ENCODE measurements around the gene PSAP. TPM values are rescaled to one million over a fixed set of nuclear protein-coding genes. Genes with fewer than 3 reads are reported as not detected.
A peak's percentile ranks its signal among the peaks of the same experiment; 100 is the strongest.
"Not testable (repeated sequence)": the region's sequence is repeated elsewhere in the genome, so short reads cannot be mapped to it uniquely, and the experiment has no call there.

PSAP gene
- polyA plus RNA-seq, 3 donors, result 3,391 to 8,673 (median 7,346) TPM

DNA sequence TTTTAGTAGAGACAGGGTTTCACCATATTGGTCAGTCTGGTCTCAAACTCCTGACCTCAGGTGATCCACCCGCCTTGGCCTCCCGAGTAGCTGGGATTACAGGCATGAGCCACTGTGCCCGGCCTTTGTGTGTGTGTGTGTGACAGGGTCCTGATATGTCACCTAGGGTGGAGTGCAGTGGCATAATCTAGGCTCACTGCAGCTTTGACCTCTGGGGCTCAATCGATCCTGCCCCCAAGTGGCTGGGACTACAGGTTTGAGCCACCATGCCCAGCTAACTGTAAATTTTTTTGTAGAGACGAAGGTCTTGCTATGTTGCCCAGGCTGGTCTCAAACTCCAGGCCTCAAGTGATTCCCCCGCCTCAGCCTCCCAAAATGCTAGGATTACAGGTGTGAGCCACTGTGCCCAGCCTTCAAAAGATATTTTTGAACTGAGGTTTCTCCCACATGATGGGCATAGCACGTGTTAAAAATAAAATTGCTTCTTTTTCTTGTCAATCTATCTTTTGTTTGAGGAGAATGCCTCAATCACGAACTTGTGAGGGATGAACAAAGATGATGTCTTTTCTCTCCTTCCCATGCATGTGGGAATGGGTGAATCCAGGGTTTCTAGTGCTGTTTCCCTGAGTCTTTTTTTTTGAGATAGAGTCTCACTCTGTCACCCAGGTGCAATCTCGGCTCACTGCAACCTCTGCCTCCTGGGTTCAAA, 30.8 kb upstream of the PSAP start:
- H3K27me3 ChIP-seq (ENCODE audit: control insufficient read depth in 2 of 2, insufficient read depth in 2 of 2, low read length in 2 of 2), result no peaks in the 10 kb centered on the region
- H3K9me3 Mint-ChIP-seq, result no peaks in the 10 kb centered on the region
- H2AFZ ChIP-seq (ENCODE audit: insufficient read depth, low read depth, low read length, poor library complexity, severe bottlenecking), result no peak overlapping the region
- H3K27ac ChIP-seq (ENCODE audit: low read depth in 1 of 2, low read length in 2 of 2), result peak overlapping the region; percentile 43 to 61
- 91% methylated on average over 6 of the region's 9 CpGs for WGBS (ENCODE audit: insufficient coverage)
- peaks cover 58% of the 10 kb centered on the region for H3K4me1 Mint-ChIP-seq
- H3K9me3 ChIP-seq (replicated peaks in 1 of 2; ENCODE audit: control insufficient read depth in 1 of 2, insufficient read depth in 1 of 2, low read length in 2 of 2), result no peaks in the 10 kb centered on the region
- no peaks in the 10 kb centered on the region for H3K36me3 ChIP-seq (replicated peaks in 1 of 2; ENCODE audit: control insufficient read depth in 1 of 2, insufficient read depth in 2 of 2, low read length in 2 of 2)
- TF ChIP-seq, protein P1, sequence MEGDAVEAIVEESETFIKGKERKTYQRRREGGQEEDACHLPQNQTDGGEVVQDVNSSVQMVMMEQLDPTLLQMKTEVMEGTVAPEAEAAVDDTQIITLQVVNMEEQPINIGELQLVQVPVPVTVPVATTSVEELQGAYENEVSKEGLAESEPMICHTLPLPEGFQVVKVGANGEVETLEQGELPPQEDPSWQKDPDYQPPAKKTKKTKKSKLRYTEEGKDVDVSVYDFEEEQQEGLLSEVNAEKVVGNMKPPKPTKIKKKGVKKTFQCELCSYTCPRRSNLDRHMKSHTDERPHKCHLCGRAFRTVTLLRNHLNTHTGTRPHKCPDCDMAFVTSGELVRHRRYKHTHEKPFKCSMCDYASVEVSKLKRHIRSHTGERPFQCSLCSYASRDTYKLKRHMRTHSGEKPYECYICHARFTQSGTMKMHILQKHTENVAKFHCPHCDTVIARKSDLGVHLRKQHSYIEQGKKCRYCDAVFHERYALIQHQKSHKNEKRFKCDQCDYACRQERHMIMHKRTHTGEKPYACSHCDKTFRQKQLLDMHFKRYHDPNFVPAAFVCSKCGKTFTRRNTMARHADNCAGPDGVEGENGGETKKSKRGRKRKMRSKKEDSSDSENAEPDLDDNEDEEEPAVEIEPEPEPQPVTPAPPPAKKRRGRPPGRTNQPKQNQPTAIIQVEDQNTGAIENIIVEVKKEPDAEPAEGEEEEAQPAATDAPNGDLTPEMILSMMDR (IDR thresholded peaks at IDR 0.05), result no peak
- H3K27ac Mint-ChIP-seq, result peak overlapping the region in 6 of 7 donors; percentile 65 to 90 (median 81)
- peaks cover 0 to 4% (median 0%) of the 10 kb centered on the region in 3 donors for H3K27me3 Mint-ChIP-seq (ENCODE audit: low read depth in 3 of 3)
- no peaks in the 10 kb centered on the region for H3K79me2 ChIP-seq (ENCODE audit: insufficient read depth, low read length)
- no peak overlapping the region for H3K9ac ChIP-seq (ENCODE audit: insufficient read depth, low read length, poor library complexity, severe bottlenecking)
- no peak for DNase-seq
- no peak overlapping the region for H3K4me3 Mint-ChIP-seq
- intact Hi-C loops (cut with micrococcal nuclease), result no loop called here
- no peak overlapping the region for H3K4me3 ChIP-seq (replicated peaks in 1 of 3; ENCODE audit: low read depth in 2 of 3, low read length in 3 of 3)
- H3K36me3 Mint-ChIP-seq, result no peaks in the 10 kb centered on the region
- no peak overlapping the region for H3K4me2 ChIP-seq (replicated peaks; ENCODE audit: extremely low read depth, low read length, poor library complexity, severe bottlenecking)
- no peaks in the 10 kb centered on the region for H4K20me1 ChIP-seq (ENCODE audit: insufficient read depth, low read length)
- H3K4me1 ChIP-seq (ENCODE audit: control insufficient read depth in 1 of 2, insufficient read depth in 2 of 2, low read length in 2 of 2), result peaks cover 56 to 80% of the 10 kb centered on the region in 2 donors

DNA sequence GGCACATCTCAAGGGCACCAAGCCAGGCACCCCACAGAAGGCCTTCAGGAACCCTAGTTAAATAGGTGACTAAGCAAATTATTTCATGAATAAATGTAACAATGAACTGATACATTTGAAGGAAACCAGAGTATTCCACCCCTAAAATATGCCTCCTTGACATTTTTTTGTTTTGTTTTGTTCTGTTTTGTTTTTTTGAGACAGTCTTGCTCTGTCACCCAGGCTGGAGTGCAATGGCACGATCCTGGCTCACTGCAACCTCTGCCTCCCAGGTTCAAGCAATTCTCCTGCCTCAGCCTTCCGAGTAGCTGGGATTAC, 30.2 kb upstream of the PSAP start:
- H3K36me3 Mint-ChIP-seq; H3K9me3 Mint-ChIP-seq; H3K27me3 ChIP-seq (ENCODE audit: control insufficient read depth in 2 of 2, insufficient read depth in 2 of 2, low read length in 2 of 2); H3K4me3 Mint-ChIP-seq; H3K4me3 ChIP-seq (replicated peaks in 1 of 3; ENCODE audit: low read depth in 2 of 3, low read length in 3 of 3); H3K79me2 ChIP-seq (ENCODE audit: insufficient read depth, low read length); H3K27me3 Mint-ChIP-seq (ENCODE audit: low read depth in 3 of 3); H3K4me2 ChIP-seq (replicated peaks; ENCODE audit: extremely low read depth, low read length, poor library complexity, severe bottlenecking); H3K9me3 ChIP-seq (replicated peaks in 1 of 2; ENCODE audit: control insufficient read depth in 1 of 2, insufficient read depth in 1 of 2, low read length in 2 of 2); intact Hi-C loops (cut with micrococcal nuclease); DNase-seq; H4K20me1 ChIP-seq (ENCODE audit: insufficient read depth, low read length); H3K36me3 ChIP-seq (replicated peaks in 1 of 2; ENCODE audit: control insufficient read depth in 1 of 2, insufficient read depth in 2 of 2, low read length in 2 of 2); H3K9ac ChIP-seq (ENCODE audit: insufficient read depth, low read length, poor library complexity, severe bottlenecking): not testable (repeated sequence)
- WGBS (ENCODE audit: insufficient coverage), result no CpG with 5 or more reads among the region's 2 CpGs
- peaks cover 56% of the 10 kb centered on the region for H3K4me1 Mint-ChIP-seq
- Histone ChIP-seq H3K4me1 (ENCODE audit: control insufficient read depth in 1 of 2, insufficient read depth in 2 of 2, low read length in 2 of 2) (peaks cover 55 to 77% of the 10 kb centered on the region in 2 donors), H2AFZ (ENCODE audit: insufficient read depth, low read depth, low read length, poor library complexity, severe bottlenecking) (peak overlapping the region; percentile 46), H3K27ac (ENCODE audit: low read depth in 1 of 2, low read length in 2 of 2) (peak overlapping the region; percentile 43 to 61)
- H3K27ac Mint-ChIP-seq, result peak overlapping the region; percentile 24 to 90 (median 80)
